ENCODE measurements around the gene GRIA3. TPM values are rescaled to one million over a fixed set of nuclear protein-coding genes. Genes with fewer than 3 reads are reported as not detected.

The GRIA3 gene
- total and polyA plus RNA-seq, 10 of the 15 experiments (the other 5 are each of a cell fraction or from before 2014, with no cell fraction given) = 0.45 to 4.3 (median 2.2) TPM

DNA sequence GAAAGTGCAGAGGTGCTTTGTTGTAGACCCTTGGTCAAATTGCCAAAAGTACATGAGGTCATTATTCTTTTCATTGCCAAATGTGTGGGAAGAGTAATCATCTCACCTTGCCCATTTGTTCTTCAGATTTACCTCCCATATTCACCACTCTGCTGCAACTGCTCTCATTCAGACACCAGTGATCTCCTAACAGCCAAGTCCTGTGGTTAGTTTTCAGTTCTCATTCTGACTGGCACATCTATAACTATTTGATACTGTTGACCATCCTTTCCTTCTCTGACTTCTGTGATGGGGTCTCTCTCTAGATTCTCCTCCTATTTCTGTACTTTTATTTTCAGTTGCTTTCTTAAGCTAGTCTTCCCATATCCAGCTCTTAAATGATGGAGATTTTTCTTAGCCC is 39.8 kb downstream of the GRIA3 start (continued):
- TF ChIP-seq IKZF1 (conservative IDR thresholded peaks at IDR 0.05) = 0 out of 2 replicates have a peak, but pooled peaks have one; percentile 11
- TF ChIP-seq ATF7 (IDR thresholded peaks at IDR 0.05; ENCODE audit: low read depth) = peak; percentile 73
- TF ChIP-seq, protein P1, sequence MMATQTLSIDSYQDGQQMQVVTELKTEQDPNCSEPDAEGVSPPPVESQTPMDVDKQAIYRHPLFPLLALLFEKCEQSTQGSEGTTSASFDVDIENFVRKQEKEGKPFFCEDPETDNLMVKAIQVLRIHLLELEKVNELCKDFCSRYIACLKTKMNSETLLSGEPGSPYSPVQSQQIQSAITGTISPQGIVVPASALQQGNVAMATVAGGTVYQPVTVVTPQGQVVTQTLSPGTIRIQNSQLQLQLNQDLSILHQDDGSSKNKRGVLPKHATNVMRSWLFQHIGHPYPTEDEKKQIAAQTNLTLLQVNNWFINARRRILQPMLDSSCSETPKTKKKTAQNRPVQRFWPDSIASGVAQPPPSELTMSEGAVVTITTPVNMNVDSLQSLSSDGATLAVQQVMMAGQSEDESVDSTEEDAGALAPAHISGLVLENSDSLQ (IDR thresholded peaks at IDR 0.05) = no peak
- TF ChIP-seq IKZF2 (IDR thresholded peaks at IDR 0.05) = peak; percentile 59 to 70; a peak in 2 of 4 replicates
- no peak for TF ChIP-seq FOXM1 (IDR thresholded peaks at IDR 0.05; ENCODE audit: low read depth, low read length)
- TF ChIP-seq BCL11A (IDR thresholded peaks at IDR 0.05; ENCODE audit: low read depth, low read length) = 0 out of 2 replicates have a peak, but pooled peaks have one; percentile 17
- TF ChIP-seq YY1 (IDR thresholded peaks at IDR 0.05; ENCODE audit: low read depth, low read length) = no peak
- TF ChIP-seq CEBPB (IDR thresholded peaks at IDR 0.05; ENCODE audit: borderline replicate concordance in 1 of 2, low read depth in 2 of 2, low read length in 2 of 2) = no peak
- TF ChIP-seq MTA2 (IDR thresholded peaks at IDR 0.05; ENCODE audit: low read depth) = peak; percentile 65
- 0 out of 2 replicates have a peak, but pooled peaks have one; percentile 35 for TF ChIP-seq IRF4 (IDR thresholded peaks at IDR 0.05; ENCODE audit: low read depth, low read length)
- TF ChIP-seq SMAD1 (IDR thresholded peaks at IDR 0.05; ENCODE audit: low read depth, partially characterized antibody) = no peak
- peak; percentile 82 for TF ChIP-seq RUNX3 (IDR thresholded peaks at IDR 0.05; ENCODE audit: low read length)
- TF ChIP-seq, protein P2, sequence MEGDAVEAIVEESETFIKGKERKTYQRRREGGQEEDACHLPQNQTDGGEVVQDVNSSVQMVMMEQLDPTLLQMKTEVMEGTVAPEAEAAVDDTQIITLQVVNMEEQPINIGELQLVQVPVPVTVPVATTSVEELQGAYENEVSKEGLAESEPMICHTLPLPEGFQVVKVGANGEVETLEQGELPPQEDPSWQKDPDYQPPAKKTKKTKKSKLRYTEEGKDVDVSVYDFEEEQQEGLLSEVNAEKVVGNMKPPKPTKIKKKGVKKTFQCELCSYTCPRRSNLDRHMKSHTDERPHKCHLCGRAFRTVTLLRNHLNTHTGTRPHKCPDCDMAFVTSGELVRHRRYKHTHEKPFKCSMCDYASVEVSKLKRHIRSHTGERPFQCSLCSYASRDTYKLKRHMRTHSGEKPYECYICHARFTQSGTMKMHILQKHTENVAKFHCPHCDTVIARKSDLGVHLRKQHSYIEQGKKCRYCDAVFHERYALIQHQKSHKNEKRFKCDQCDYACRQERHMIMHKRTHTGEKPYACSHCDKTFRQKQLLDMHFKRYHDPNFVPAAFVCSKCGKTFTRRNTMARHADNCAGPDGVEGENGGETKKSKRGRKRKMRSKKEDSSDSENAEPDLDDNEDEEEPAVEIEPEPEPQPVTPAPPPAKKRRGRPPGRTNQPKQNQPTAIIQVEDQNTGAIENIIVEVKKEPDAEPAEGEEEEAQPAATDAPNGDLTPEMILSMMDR (IDR thresholded peaks at IDR 0.05 in 2 of 3, conservative IDR thresholded peaks at IDR 0.05 in 1 of 3; ENCODE audit: control insufficient read depth in 2 of 3, extremely low read depth in 1 of 3, insufficient read depth in 1 of 3, low read depth in 3 of 3, low read length in 3 of 3) = no peak
- TF ChIP-seq JUND (IDR thresholded peaks at IDR 0.05; ENCODE audit: low read depth, low read length) = 0 out of 2 replicates have a peak, but pooled peaks have one; percentile 19
